HepG2 (cell line): ENCODE measurements around the gene TMEM217. TPM values are rescaled to one million over a fixed set of nuclear protein-coding genes. Genes with fewer than 3 reads are reported as not detected.

Source experiments
- ATAC-seq: fragments of 200-7000 bp; cut with Tn5 transposase; 3 replicates; pipeline ENCODE4 v1.9.1; 2020; ENCODE audit warnings: mild to moderate bottlenecking, moderate library complexity
- BruUV-seq: library from RNA; stranded (reverse); fragments of 400-500 nt; replicated peaks from 2 replicates; lab custom pipeline; 2021; lab: Mats Ljungman, UMichigan
- CTCF ChIA-PET: fragments of 300-600 bp; formaldehyde crosslinking; extraction: SDS; loops from one replicate; lab custom pipeline; 2021; ENCODE audit warnings: low total read pairs, inconsistent platforms, low intra/inter-chr PET ratio; lab: Yijun Ruan, JAX
- POLR2A ChIA-PET: fragments of 350-600 bp; sonication (Branson Sonifier 250); formaldehyde crosslinking; loops from one replicate; lab custom pipeline; 2020; ENCODE audit warnings: antibody characterized with exemption, inconsistent platforms; lab: Yijun Ruan, JAX
- DNase-seq: peaks from one replicate; pipeline ENCODE4 v3.0.0-alpha.2; 2015; ENCODE audit warnings: low spot score
- FAIRE-seq: peaks from 3 replicates; lab custom pipeline; 2011; peaks lifted over from hg19 to GRCh38; lab: Jason Lieb, UNC
- H2AFZ ChIP-seq: one replicate; pipeline ENCODE4 v1.6.1; 2011; ENCODE audit warnings: low read length, inconsistent platforms
- H3K27ac ChIP-seq: fragments of 300-600 bp; 3 replicates; pipeline ENCODE4 v1.8.0; 2011; ENCODE audit warnings: mixed run types, mild to moderate bottlenecking, mixed read lengths, low read length, inconsistent platforms; ENCODE audit not compliant: insufficient read depth; ENCODE audit errors: extremely low read length
- H3K27me3 ChIP-seq, 2 experiments: fragments of 200-600 bp in 1 of 2; 2 replicates in 1 of 2; 3 replicates in 1 of 2; pipeline versions ENCODE4 v1.6.0 to v1.8.0; 2011; ENCODE audit warnings: low read length in 2 of 2, mild to moderate bottlenecking in 2 of 2, moderate library complexity in 2 of 2, inconsistent platforms in 1 of 2; ENCODE audit not compliant: insufficient read depth in 2 of 2, control insufficient read depth in 1 of 2
- H3K36me3 ChIP-seq, 2 experiments: fragments of 200-600 bp in 1 of 2; replicated peaks in 1 of 2; 2 replicates in 1 of 2; 3 replicates in 1 of 2; pipeline versions ENCODE4 v1.5.1 to v1.8.0; 2011; ENCODE audit warnings: low read length in 2 of 2, inconsistent platforms in 1 of 2; ENCODE audit not compliant: insufficient read depth in 2 of 2, control insufficient read depth in 1 of 2
- H3K4me1 ChIP-seq: 2 replicates; pipeline ENCODE4 v1.5.1; 2012; ENCODE audit warnings: low read length, inconsistent platforms; ENCODE audit not compliant: insufficient read depth
- H3K4me2 ChIP-seq: 2 replicates; pipeline ENCODE4 v1.6.0; 2011; ENCODE audit warnings: low read depth, low read length, inconsistent platforms
- H3K4me3 ChIP-seq, 3 experiments: fragments of 200-600 bp in 1 of 3; sonication (generic), shearing (Covaris generic) in 1 of 3; replicated peaks in 1 of 3; 2 replicates each; pipeline ENCODE4 v1.5.1; 2011 to 2016; ENCODE audit warnings: low read length in 3 of 3, inconsistent platforms in 2 of 3, low read depth in 2 of 3, mild to moderate bottlenecking in 2 of 3, control low read depth in 1 of 3, mixed read lengths in 1 of 3; ENCODE audit not compliant: insufficient read depth in 1 of 3
- H3K79me2 ChIP-seq: one replicate; pipeline ENCODE4 v1.6.1; 2011; ENCODE audit warnings: low read length, inconsistent platforms; ENCODE audit not compliant: insufficient read depth
- H3K9ac ChIP-seq: 2 replicates; pipeline ENCODE4 v1.6.0; 2011; ENCODE audit warnings: mild to moderate bottlenecking, low read depth, low read length, inconsistent platforms; ENCODE audit not compliant: insufficient read depth
- H3K9me3 ChIP-seq: 2 replicates; pipeline ENCODE4 v1.5.1; 2012; ENCODE audit warnings: mild to moderate bottlenecking, low read length
- H4K20me1 ChIP-seq: 2 replicates; pipeline ENCODE4 v1.6.0; 2011; ENCODE audit warnings: inconsistent platforms, mild to moderate bottlenecking, low read length, moderate library complexity; ENCODE audit not compliant: insufficient read depth
- CREB1 ChIP-seq, 2 experiments: fragments of 450-650 bp in 1 of 2; IDR thresholded peaks; 2 replicates each; pipeline ENCODE4 v1.6.1; 2016 to 2017; ENCODE audit warnings: control low read depth in 1 of 2, mild to moderate bottlenecking in 1 of 2, missing compliant biosample characterization in 1 of 2, missing genetic modification characterization in 1 of 2
- FOXC1 ChIP-seq: sonication (generic); formaldehyde crosslinking; IDR thresholded peaks from 2 replicates; pipeline ENCODE4 v1.8.0; 2022; ENCODE audit warnings: mild to moderate bottlenecking, missing genetic modification reagents, borderline replicate concordance
- IKZF5 ChIP-seq: IDR thresholded peaks from 2 replicates; pipeline ENCODE4 v1.6.1; 2018; ENCODE audit warnings: missing genetic modification reagents, mild to moderate bottlenecking, missing compliant biosample characterization
- MAFK ChIP-seq, 2 experiments: IDR thresholded peaks in 1 of 2; conservative IDR thresholded peaks in 1 of 2; 2 replicates each; pipeline ENCODE4 v1.6.1; 2011; ENCODE audit warnings: improper control_type of control experiment in 2 of 2, low read length in 2 of 2
- PCBP2 ChIP-seq: fragments of 200-400 bp; formaldehyde crosslinking; optimal IDR thresholded peaks from 2 replicates; pipeline ENCODE3; 2018; ENCODE audit warnings: low read length, low read depth; ENCODE audit not compliant: poor library complexity, severe bottlenecking
- PITX1 ChIP-seq: sonication (generic); formaldehyde crosslinking; IDR thresholded peaks from 2 replicates; pipeline ENCODE4 v1.5.1; 2020; ENCODE audit warnings: mild to moderate bottlenecking, missing genetic modification reagents
- XRCC5 ChIP-seq: fragments of 200-400 bp; formaldehyde crosslinking; optimal IDR thresholded peaks from 2 replicates; pipeline ENCODE3; 2017; ENCODE audit warnings: mild to moderate bottlenecking, low read length
- ZBED4 ChIP-seq: sonication (generic); formaldehyde crosslinking; IDR thresholded peaks from 2 replicates; pipeline ENCODE4 v1.4.0; 2020; ENCODE audit warnings: missing genetic modification reagents, borderline replicate concordance
- ZBTB25 ChIP-seq: IDR thresholded peaks from 2 replicates; pipeline ENCODE4 v1.6.1; 2018; ENCODE audit warnings: missing genetic modification reagents
- ZFP90 ChIP-seq: sonication (generic); formaldehyde crosslinking; IDR thresholded peaks from 2 replicates; pipeline ENCODE4 v1.8.0; 2022; ENCODE audit warnings: missing genetic modification reagents, mild to moderate bottlenecking, inconsistent platforms, borderline replicate concordance
- ZGPAT ChIP-seq: IDR thresholded peaks from 2 replicates; pipeline ENCODE4 v1.6.1; 2016; ENCODE audit warnings: mild to moderate bottlenecking
- ZNF292 ChIP-seq: sonication (generic); formaldehyde crosslinking; IDR thresholded peaks from 2 replicates; pipeline ENCODE4 v1.8.1; 2022; ENCODE audit warnings: mild to moderate bottlenecking, low read depth, missing genetic modification reagents, borderline replicate concordance
- ZNF614 ChIP-seq: IDR thresholded peaks from 2 replicates; pipeline ENCODE4 v1.6.1; 2018; ENCODE audit warnings: missing biosample characterization, missing genetic modification reagents, inconsistent platforms, borderline replicate concordance
- ZNF709 ChIP-seq: sonication (generic); formaldehyde crosslinking; IDR thresholded peaks from 2 replicates; pipeline ENCODE4 v1.5.0; 2020; ENCODE audit warnings: mild to moderate bottlenecking, missing genetic modification reagents
- WGBS: methylation state at CpG from one replicate; pipeline ENCODE4 v1.1.6; 2017; ENCODE audit warnings: low lambda C conversion rate; 5-methylcytosine and 5-hydroxymethylcytosine counted together
- in situ Hi-C: cut with HindIII; loops from 2 replicates; pipeline ENCODE4 v1.10.0; 2017; ENCODE audit warnings: low pct_unique_long_range_greater_than_20kb; ENCODE audit not compliant: extremely low pct_ligation_motif_present
- intact Hi-C: fragments of 100-400 bp; cut with micrococcal nuclease; formaldehyde crosslinking; loops from one replicate; pipeline ENCODE4 v1.10.0; 2022; ENCODE audit not compliant: unreplicated experiment
- polyA plus RNA-seq, 8 experiments: library from polyadenylated mRNA; depleted of rRNA in 3 of 8; stranded (reverse) in 7 of 8; unstranded in 1 of 8; fragments of >200 nt; fragmentation: Illumina TruSeq in 4 of 8; extraction: Trizol in 4 of 8; gene quantifications; 2 replicates each; pipeline versions ENCODE4 v1.2.1 to v1.2.3, GENCODE V29; 2011 to 2016; ENCODE audit warnings: low read depth in 4 of 8, missing spikeins in 1 of 8, mixed read lengths in 1 of 8; ENCODE audit not compliant: insufficient read depth in 1 of 8
- total RNA-seq, 5 experiments: library from RNA; depleted of rRNA; stranded (reverse); fragments of >200 nt; fragmentation: Illumina TruSeq; extraction: Trizol; gene quantifications; 2 replicates each; pipeline ENCODE4 v1.2.3, GENCODE V29; 2016; ENCODE audit warnings: low read depth in 1 of 5

The TMEM217 gene
- total and polyA plus RNA-seq, 2 of the 13 experiments (the other 11 are each of a cell fraction or from before 2014, with no cell fraction given): 2.3 to 3.4 TPM

GRCh38 chr6:37239950-37240713 lies 17.8 kb downstream of the TMEM217 start:
- Histone ChIP-seq H2AFZ (no peak overlapping the region), H3K4me3 (0 out of 6 replicates have a peak overlapping the region, but pooled peaks of 1 of the 3 experiments have one; percentile 2), H3K27ac (peak overlapping the region; percentile 37), H3K9me3 (no peaks in the 10 kb centered on the region), H3K36me3 (no peaks in the 10 kb centered on the region), H3K79me2 (no peaks in the 10 kb centered on the region), H3K27me3 (no peaks in the 10 kb centered on the region), H3K4me1 (peaks cover 47% of the 10 kb centered on the region), H4K20me1 (no peaks in the 10 kb centered on the region), H3K4me2 (peak overlapping the region; percentile 61), H3K9ac (0 out of 2 replicates have a peak overlapping the region, but pooled peaks have one; percentile 6)
- intact Hi-C loops (no loop called here), in situ Hi-C loops (no loop called here)
- ChIA-PET CTCF (no interaction called here), POLR2A (interaction anchor here (0.5 to 1.4 kb wide), 4 partner anchors 17 to 26 kb away, joined by 3 to 8 read pairs (median 4); partner anchors contain the start of genes TBC1D22B and TMEM217)
- peak; percentile 60 for ATAC-seq
- no TSS peak for BruUV-seq
- DNase-seq: peak; percentile 85
- peak; percentile 49 for FAIRE-seq
- WGBS: 30% methylated on average over 4 of the region's 4 CpGs
- no peak for TF ChIP-seq MAFK (conservative IDR thresholded peaks at IDR 0.05 in 1 of 2, IDR thresholded peaks at IDR 0.05 in 1 of 2; ENCODE audit: low read length in 2 of 2)
- TF ChIP-seq XRCC5: peak; percentile 58
- TF ChIP-seq ZNF292 (CRISPR knock-in tag): peak; percentile 32; the same call in 1 of the 2 replicates
- no peak for TF ChIP-seq CREB1 (IDR thresholded peaks at IDR 0.05)
- peak; percentile 38; the same call in 1 of the 2 replicates for TF ChIP-seq CREB1 (CRISPR knock-in tag; IDR thresholded peaks at IDR 0.05)
- no peak for TF ChIP-seq ZBTB25 (CRISPR knock-in tag)
- TF ChIP-seq ZBED4: 0 out of 2 replicates have a peak, but pooled peaks have one; percentile 22
- TF ChIP-seq ZGPAT (CRISPR knock-in tag): peak; percentile 64; the same call in 1 of the 2 replicates
- TF ChIP-seq PITX1 (CRISPR knock-in tag): no peak
- 0 out of 2 replicates have a peak, but pooled peaks have one; percentile 25 for TF ChIP-seq ZNF709 (CRISPR knock-in tag)
- no peak for TF ChIP-seq PCBP2
- TF ChIP-seq ZNF614 (CRISPR knock-in tag): 0 out of 2 replicates have a peak, but pooled peaks have one; percentile 17
- no peak for TF ChIP-seq FOXC1
- peak; percentile 42; the same call in 1 of the 2 replicates for TF ChIP-seq ZFP90 (CRISPR knock-in tag)
- TF ChIP-seq IKZF5: peak; percentile 76
